HG02642 (cell line): Measurements from ENCODE around the gene SNPH.

Experiments
- ATAC-seq: cut with Tn5 transposase; IDR thresholded peaks from one replicate; pipeline ENCODE4 v1.9.1; 2021; ENCODE audit warnings: mild to moderate bottlenecking; ENCODE audit not compliant: unreplicated experiment, poor library complexity

Gene SNPH

GRCh38 chr20:1304710-1305515 lies 38.8 kb downstream of the SNPH start:
- no peak for ATAC-seq

GRCh38 chr20:1305712-1306111 lies 39.6 kb downstream of the SNPH start:
- no peak for ATAC-seq

GRCh38 chr20:1306316-1307135 lies 40.4 kb downstream of the SNPH start:
- no peak for ATAC-seq

- ATAC-seq: no peak
Observed at GRCh38 chr20:1307171-1307570, 41.1 kb downstream of the SNPH start.

- ATAC-seq: no peak
Observed at GRCh38 chr20:1307571-1307971, 41.5 kb downstream of the SNPH start.

GRCh38 chr20:1308067-1308701 lies 42.1 kb downstream of the SNPH start:
- no peak for ATAC-seq

- no peak for ATAC-seq
Observed at GRCh38 chr20:1308702-1309095, 42.6 kb downstream of the SNPH start.

- no peak for ATAC-seq
Observed at GRCh38 chr20:1309439-1309847, 43.3 kb downstream of the SNPH start.

- no peak for ATAC-seq
Observed at GRCh38 chr20:1310071-1310470, 44.0 kb downstream of the SNPH start.

GRCh38 chr20:1310506-1311190 lies 44.6 kb downstream of the SNPH start:
- ATAC-seq: no peak

GRCh38 chr20:1312308-1312707 lies 46.2 kb downstream of the SNPH start:
- no peak for ATAC-seq

- ATAC-seq: no peak
Observed at GRCh38 chr20:1312904-1313235, 46.8 kb downstream of the SNPH start.

- ATAC-seq: no peak
Observed at GRCh38 chr20:1313236-1313964, 47.3 kb downstream of the SNPH start.

GRCh38 chr20:1315804-1316203 lies 49.7 kb downstream of the SNPH start:
- no peak for ATAC-seq

GRCh38 chr20:1317545-1318255 lies 51.6 kb downstream of the SNPH start:
- ATAC-seq: no peak

GRCh38 chr20:1319051-1319450 lies 53.0 kb downstream of the SNPH start:
- ATAC-seq: no peak

- no peak for ATAC-seq
Observed at GRCh38 chr20:1319462-1319861, 53.4 kb downstream of the SNPH start.

- ATAC-seq: no peak
Observed at GRCh38 chr20:1320016-1320415, 53.9 kb downstream of the SNPH start.

GRCh38 chr20:1320902-1321653 lies 55.0 kb downstream of the SNPH start:
- ATAC-seq: no peak
